Lower leg skin (tissue), 4 donors: ENCODE measurements around the gene PKDCC. TPM values are rescaled to one million over a fixed set of nuclear protein-coding genes. Genes with fewer than 3 reads are reported as not detected.
A peak's percentile ranks its signal among the peaks of the same experiment; 100 is the strongest.

Experiments
- DNase-seq, 2 donors: peaks; one replicate each; pipeline ENCODE4 v3.0.0-alpha.2; 2019; ENCODE audit warnings: low spot score in 2 of 2
- H3K4me3 ChIP-seq: fragments of 200-600 bp; sonication (generic); 2 replicates; pipeline ENCODE4 v1.5.1; 2017; ENCODE audit warnings: mild to moderate bottlenecking, low read depth; ENCODE audit not compliant: poor library complexity, severe bottlenecking
- POLR2A ChIP-seq, 2 donors: fragments of 450-650 bp; IDR thresholded peaks; one replicate each; pipeline ENCODE4 v1.6.1; 2016 to 2017; ENCODE audit warnings: antibody characterized with exemption in 2 of 2, mild to moderate bottlenecking in 1 of 2, moderate library complexity in 1 of 2
- WGBS, 2 donors: methylation state at CpG; one replicate each; pipeline ENCODE4 v1.1.5; 2018; 5-methylcytosine and 5-hydroxymethylcytosine counted together
- intact Hi-C: fragments of 100-400 bp; cut with DNase I; formaldehyde crosslinking; loops from one replicate; pipeline ENCODE4 v1.15.0; 2023; ENCODE audit warnings: low total_unique reads
- total RNA-seq, 4 donors: library from RNA; depleted of rRNA; stranded (reverse); fragments of >200 nt; gene quantifications; one replicate each; pipeline ENCODE4 v1.1.0, GENCODE V29; 2016
- TF ChIP-seq, protein P1 (sequence below), 3 donors: fragments of 450-650 bp; IDR thresholded peaks; one replicate each; pipeline ENCODE4 v1.5.1; 2016; ENCODE audit warnings: antibody characterized with exemption in 3 of 3, mild to moderate bottlenecking in 3 of 3, moderate library complexity in 2 of 3

The PKDCC gene
- total RNA-seq, 4 donors from 2014 or later: 4.0 to 13.3 (median 6.2) TPM

DNA sequence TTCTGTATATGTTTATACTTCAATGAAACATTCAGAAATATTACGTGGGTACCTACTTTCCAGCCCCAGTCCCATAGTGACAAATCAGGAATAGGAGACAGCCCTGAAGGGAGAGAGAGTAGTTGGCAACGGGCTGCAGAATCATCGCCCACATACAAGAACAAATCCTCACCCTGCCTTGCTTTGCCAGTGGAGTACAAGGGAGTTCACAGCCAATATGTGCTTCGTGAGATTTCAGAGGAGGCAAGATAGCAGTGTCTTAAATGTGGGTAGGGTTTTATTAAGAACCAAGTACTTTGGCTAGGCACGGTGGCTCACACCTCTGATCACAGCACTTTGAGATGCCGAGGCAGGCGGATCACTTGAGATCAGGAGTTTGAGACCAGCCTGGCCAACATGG lies 40.3 kb upstream of the PKDCC start:
- no peak overlapping the region for H3K4me3 ChIP-seq
- 68 to 83% methylated on average over 7 of the region's 7 CpGs for WGBS, 2 donors
- DNase-seq: peak in 1 of 2 donors; percentile 53
- no peak for TF ChIP-seq POLR2A (IDR thresholded peaks at IDR 0.05)
- TF ChIP-seq, protein P1, sequence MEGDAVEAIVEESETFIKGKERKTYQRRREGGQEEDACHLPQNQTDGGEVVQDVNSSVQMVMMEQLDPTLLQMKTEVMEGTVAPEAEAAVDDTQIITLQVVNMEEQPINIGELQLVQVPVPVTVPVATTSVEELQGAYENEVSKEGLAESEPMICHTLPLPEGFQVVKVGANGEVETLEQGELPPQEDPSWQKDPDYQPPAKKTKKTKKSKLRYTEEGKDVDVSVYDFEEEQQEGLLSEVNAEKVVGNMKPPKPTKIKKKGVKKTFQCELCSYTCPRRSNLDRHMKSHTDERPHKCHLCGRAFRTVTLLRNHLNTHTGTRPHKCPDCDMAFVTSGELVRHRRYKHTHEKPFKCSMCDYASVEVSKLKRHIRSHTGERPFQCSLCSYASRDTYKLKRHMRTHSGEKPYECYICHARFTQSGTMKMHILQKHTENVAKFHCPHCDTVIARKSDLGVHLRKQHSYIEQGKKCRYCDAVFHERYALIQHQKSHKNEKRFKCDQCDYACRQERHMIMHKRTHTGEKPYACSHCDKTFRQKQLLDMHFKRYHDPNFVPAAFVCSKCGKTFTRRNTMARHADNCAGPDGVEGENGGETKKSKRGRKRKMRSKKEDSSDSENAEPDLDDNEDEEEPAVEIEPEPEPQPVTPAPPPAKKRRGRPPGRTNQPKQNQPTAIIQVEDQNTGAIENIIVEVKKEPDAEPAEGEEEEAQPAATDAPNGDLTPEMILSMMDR (IDR thresholded peaks at IDR 0.05): no peak
- intact Hi-C loops: no loop called here

DNA sequence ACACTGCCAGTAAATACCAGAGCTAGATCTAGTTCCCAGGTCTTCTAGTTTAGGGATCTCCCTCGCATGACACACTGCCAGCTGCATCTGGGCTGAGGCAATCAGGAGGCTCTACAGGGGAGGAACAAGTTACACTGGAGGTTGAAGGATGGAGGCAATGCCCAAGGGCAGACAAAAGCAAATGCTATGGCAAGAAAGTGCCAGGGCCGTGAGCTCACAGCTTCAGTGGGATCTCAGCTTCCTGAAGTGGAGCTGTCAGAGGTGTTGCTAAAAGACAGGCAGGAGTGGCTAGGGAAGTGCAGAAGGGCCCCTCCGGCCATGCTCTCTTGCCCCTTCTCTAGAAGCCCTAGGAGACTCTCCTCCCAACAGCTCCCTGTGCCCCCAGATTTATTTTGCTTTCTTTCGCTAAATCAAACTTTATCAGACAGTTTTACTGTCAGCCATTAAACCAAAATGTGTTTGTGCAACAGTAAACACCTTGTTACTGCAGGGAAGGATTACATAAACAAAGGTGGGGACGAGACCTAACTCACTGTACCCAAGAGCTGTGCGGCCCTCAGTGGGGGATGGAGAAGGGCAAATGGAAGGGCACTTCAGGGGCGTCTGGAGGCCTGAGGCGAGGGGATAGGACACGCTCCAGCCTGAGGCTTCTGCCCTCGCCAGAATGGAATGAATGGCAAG lies 39.4 kb upstream of the PKDCC start:
- TF ChIP-seq, protein P1 (IDR thresholded peaks at IDR 0.05): no peak
- TF ChIP-seq POLR2A (IDR thresholded peaks at IDR 0.05): no peak
- intact Hi-C loops: no loop called here

DNA sequence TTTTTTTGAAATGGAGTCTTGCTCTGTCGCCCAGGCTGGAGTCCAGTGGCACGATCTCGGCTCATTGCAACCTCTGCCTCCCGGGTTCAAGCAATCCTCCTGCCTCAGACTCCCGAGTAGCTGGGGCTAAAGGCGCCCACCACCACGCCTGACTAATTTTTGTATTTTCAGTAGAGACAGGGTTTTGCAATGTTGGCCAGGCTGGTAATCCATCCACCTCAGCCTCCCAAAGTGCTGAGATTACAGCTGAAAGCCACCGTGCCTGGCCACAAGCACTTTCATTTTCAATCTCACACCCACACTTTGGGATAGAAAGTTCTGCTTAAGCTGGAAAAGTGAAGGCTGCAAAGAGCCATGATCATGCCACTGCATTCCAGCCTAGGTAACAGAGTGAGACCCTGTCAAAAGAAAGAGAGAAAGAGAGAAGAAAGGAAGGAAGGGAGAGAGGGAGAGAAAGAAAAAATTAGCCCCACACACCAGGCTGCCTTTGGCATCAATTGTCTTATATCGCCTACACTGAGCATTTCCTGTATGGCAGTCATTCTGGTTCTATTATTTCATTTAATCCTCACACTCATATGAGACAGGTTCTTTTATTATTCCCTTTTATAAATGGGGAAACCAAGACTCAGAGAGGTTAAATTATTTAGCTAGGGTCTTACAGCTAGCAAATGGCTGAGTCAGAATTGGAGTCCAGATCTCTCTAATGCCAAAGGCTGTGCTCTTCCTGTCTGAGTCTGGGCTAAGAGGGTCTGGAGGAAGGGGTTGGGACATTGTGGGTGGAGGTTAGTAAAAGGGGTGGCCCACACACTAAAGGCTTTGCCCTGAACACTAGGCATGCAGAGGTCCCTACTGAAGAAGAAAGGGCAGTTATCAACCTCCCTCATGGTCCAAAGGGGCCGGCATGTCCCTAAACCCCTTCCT lies 37.9 kb upstream of the PKDCC start:
- DNase-seq: peak in 1 of 2 donors; percentile 10
- 81 to 86% methylated on average over 10 of the region's 10 CpGs for WGBS, 2 donors
- no peak overlapping the region for H3K4me3 ChIP-seq
- intact Hi-C loops: no loop called here
- no peak for TF ChIP-seq POLR2A (IDR thresholded peaks at IDR 0.05)
- TF ChIP-seq, protein P1 (IDR thresholded peaks at IDR 0.05): no peak

More for the DNA sequence above, 39.4 kb upstream of the PKDCC start:
- H3K4me3 ChIP-seq: no peak overlapping the region
- DNase-seq: peak in 1 of 2 donors; percentile 69
- 81 to 84% methylated on average over 10 of the region's 10 CpGs for WGBS, 2 donors

DNA sequence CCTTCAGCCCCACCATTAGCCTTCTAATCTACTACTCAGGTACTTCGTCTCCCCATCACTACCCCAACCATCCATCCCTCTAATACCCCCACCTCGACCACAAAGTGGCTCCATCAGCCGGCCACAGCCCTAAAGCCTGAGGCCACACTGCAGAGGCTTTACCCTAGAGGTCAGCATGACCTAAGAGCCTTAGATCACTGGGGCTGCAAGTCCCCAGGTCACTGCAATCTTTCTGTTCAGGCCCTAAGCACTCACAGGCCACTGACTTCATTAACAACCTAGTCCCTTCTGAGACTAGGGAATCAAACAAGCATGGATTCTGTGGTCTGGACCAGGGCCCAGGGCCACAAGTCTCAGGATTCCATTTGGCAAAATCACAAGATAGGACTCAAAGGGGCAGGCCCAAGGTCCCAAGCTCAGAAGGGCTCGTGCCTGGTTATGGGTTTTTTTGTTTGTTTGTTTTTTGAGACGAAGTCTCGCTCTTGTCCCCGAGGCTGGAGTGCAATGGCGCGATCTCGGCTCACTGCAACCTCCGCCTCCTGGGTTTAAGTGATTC lies 37.0 kb upstream of the PKDCC start:
- H3K4me3 ChIP-seq: no peak overlapping the region
- intact Hi-C loops: no loop called here
- no peak for TF ChIP-seq POLR2A (IDR thresholded peaks at IDR 0.05)
- TF ChIP-seq, protein P1 (IDR thresholded peaks at IDR 0.05): no peak
- DNase-seq: no peak
- WGBS, 2 donors: 84 to 86% methylated on average over 11 of the region's 11 CpGs

DNA sequence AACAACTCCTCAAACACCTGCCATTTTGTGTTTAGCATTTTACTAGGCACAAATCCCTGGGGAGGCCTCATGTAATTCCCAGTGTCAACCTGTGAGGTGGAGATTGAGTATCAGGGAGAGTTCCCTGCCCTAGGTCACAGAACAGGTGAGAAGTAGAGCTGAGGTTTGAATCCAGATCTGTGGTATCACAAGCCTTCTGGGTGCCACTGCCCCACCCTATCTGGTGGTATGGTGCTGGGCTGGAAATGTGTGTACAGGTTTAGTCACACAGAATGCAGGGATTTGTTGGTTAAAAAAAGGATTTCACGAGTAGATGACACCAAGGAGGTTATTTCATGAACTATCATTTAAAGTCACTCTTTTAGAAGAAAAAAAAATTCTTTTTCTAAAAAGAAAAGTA lies 35.7 kb upstream of the PKDCC start:
- TF ChIP-seq, protein P1 (IDR thresholded peaks at IDR 0.05): no peak
- no peak for TF ChIP-seq POLR2A (IDR thresholded peaks at IDR 0.05)
- intact Hi-C loops: no loop called here
- WGBS, 2 donors: 67 to 81% methylated on average over 1 of the region's 1 CpG

More for the DNA sequence above, 35.7 kb upstream of the PKDCC start:
- H3K4me3 ChIP-seq: no peak overlapping the region
- DNase-seq: no peak
